HCT116 (cell line): ENCODE measurements around the gene EDA2R.

Experiments used
- EZH2 ChIP-seq: fragments of 200-600 bp; sonication (generic); IDR thresholded peaks from 2 replicates; pipeline ENCODE4 v1.6.1; 2017; ENCODE audit warnings: antibody characterized with exemption, mixed run types
- FOSL1 ChIP-seq: IDR thresholded peaks from 2 replicates; pipeline ENCODE4 v1.6.1; 2012; ENCODE audit warnings: low read depth
- JUND ChIP-seq: IDR thresholded peaks from 2 replicates; pipeline ENCODE4 v1.6.1; 2012
- MAX ChIP-seq: IDR thresholded peaks from 2 replicates; pipeline ENCODE4 v1.6.1; 2012
- POLR2A ChIP-seq: IDR thresholded peaks from 2 replicates; pipeline ENCODE4 v1.7.0; 2011; ENCODE audit warnings: borderline replicate concordance; ENCODE audit not compliant: insufficient read depth, insufficient read length; ENCODE audit errors: extremely low read depth
- POLR2AphosphoS5 ChIP-seq: IDR thresholded peaks from 2 replicates; pipeline ENCODE4 v1.6.1; 2011; ENCODE audit warnings: mild to moderate bottlenecking, low read depth, low read length, moderate library complexity
- RAD21 ChIP-seq: IDR thresholded peaks from 2 replicates; pipeline ENCODE4 v1.6.1; 2012; ENCODE audit warnings: low read depth, mild to moderate bottlenecking
- REST ChIP-seq: IDR thresholded peaks from 2 replicates; pipeline ENCODE4 v1.6.1; 2012; ENCODE audit warnings: low read depth
- SP1 ChIP-seq: IDR thresholded peaks from 2 replicates; pipeline ENCODE4 v1.6.1; 2012; ENCODE audit warnings: low read depth
- TCF7L2 ChIP-seq: IDR thresholded peaks from 2 replicates; pipeline ENCODE4 v1.7.0; 2011; ENCODE audit warnings: borderline replicate concordance, inconsistent platforms; ENCODE audit not compliant: insufficient read depth, insufficient read length; ENCODE audit errors: extremely low read depth
- YY1 ChIP-seq: IDR thresholded peaks from 2 replicates; pipeline ENCODE4 v1.6.1; 2011; ENCODE audit warnings: low read length, low read depth, moderate library complexity, mild to moderate bottlenecking; ENCODE audit not compliant: insufficient replicate concordance; ENCODE audit errors: extremely low read depth
- ZNF274 ChIP-seq: fragments of 200-500 bp; sonication (Bioruptor generic); IDR thresholded peaks from 2 replicates; pipeline ENCODE4 v1.6.1; 2014; ENCODE audit warnings: mild to moderate bottlenecking, low read depth, low read length, inconsistent platforms
- TF ChIP-seq, protein P1 (sequence below), 3 experiments: fragments of 200-600 bp in 1 of 3; sonication (generic) in 1 of 3; IDR thresholded peaks in 2 of 3; conservative IDR thresholded peaks in 1 of 3; 2 replicates each; pipeline ENCODE4 v1.5.1; 2012 to 2017; ENCODE audit warnings: low read depth in 2 of 3, low read length in 2 of 3, antibody characterized with exemption in 1 of 3, borderline replicate concordance in 1 of 3, control low read depth in 1 of 3, mild to moderate bottlenecking in 1 of 3, mixed read lengths in 1 of 3, mixed run types in 1 of 3, moderate library complexity in 1 of 3; ENCODE audit not compliant: insufficient read depth in 1 of 3
- TF ChIP-seq, protein P2 (sequence below): IDR thresholded peaks from 2 replicates; pipeline ENCODE4 v1.6.1; 2011; ENCODE audit warnings: mild to moderate bottlenecking, low read length, moderate library complexity; ENCODE audit not compliant: insufficient replicate concordance; ENCODE audit errors: extremely low read depth

DNA sequence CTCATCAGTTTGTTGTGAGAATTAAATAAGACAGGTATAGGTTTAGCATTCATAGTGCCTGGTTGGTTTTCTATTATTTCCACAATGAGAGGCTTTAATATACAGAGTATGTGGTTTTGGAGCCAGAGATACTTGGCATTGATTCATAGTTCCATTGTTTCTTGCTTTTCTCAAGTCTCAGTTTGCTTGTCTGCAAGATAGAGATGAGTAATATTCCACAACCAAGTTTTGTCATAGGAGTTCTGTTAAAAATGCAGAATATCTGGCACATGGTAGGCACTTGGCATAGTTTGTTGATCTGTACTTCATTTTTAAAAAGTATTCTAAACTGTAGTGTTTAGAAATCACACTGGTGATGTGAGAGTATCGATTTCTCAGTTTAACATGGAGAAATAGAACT is 37.5 kb upstream of the EDA2R start:
- TF ChIP-seq REST, result no peak
- no peak for TF ChIP-seq MAX
- no peak for TF ChIP-seq SP1
- TF ChIP-seq POLR2A, result no peak
- TF ChIP-seq, protein P1, sequence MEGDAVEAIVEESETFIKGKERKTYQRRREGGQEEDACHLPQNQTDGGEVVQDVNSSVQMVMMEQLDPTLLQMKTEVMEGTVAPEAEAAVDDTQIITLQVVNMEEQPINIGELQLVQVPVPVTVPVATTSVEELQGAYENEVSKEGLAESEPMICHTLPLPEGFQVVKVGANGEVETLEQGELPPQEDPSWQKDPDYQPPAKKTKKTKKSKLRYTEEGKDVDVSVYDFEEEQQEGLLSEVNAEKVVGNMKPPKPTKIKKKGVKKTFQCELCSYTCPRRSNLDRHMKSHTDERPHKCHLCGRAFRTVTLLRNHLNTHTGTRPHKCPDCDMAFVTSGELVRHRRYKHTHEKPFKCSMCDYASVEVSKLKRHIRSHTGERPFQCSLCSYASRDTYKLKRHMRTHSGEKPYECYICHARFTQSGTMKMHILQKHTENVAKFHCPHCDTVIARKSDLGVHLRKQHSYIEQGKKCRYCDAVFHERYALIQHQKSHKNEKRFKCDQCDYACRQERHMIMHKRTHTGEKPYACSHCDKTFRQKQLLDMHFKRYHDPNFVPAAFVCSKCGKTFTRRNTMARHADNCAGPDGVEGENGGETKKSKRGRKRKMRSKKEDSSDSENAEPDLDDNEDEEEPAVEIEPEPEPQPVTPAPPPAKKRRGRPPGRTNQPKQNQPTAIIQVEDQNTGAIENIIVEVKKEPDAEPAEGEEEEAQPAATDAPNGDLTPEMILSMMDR (IDR thresholded peaks at IDR 0.05 in 2 of 3, conservative IDR thresholded peaks at IDR 0.05 in 1 of 3; ENCODE audit: borderline replicate concordance in 1 of 3, insufficient read depth in 1 of 3, low read depth in 2 of 3, low read length in 2 of 3), result no peak
- no peak for TF ChIP-seq POLR2AphosphoS5
- TF ChIP-seq RAD21, result no peak
- TF ChIP-seq FOSL1, result no peak
- no peak for TF ChIP-seq TCF7L2
- no peak for TF ChIP-seq YY1
- TF ChIP-seq JUND, result no peak
- TF ChIP-seq ZNF274, result no peak
- no peak for TF ChIP-seq EZH2
- TF ChIP-seq, protein P2, sequence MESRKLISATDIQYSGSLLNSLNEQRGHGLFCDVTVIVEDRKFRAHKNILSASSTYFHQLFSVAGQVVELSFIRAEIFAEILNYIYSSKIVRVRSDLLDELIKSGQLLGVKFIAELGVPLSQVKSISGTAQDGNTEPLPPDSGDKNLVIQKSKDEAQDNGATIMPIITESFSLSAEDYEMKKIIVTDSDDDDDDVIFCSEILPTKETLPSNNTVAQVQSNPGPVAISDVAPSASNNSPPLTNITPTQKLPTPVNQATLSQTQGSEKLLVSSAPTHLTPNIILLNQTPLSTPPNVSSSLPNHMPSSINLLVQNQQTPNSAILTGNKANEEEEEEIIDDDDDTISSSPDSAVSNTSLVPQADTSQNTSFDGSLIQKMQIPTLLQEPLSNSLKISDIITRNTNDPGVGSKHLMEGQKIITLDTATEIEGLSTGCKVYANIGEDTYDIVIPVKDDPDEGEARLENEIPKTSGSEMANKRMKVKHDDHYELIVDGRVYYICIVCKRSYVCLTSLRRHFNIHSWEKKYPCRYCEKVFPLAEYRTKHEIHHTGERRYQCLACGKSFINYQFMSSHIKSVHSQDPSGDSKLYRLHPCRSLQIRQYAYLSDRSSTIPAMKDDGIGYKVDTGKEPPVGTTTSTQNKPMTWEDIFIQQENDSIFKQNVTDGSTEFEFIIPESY, result no peak
